K562 (cell line): ENCODE measurements around the gene BLZF1. TPM values are rescaled to one million over a fixed set of nuclear protein-coding genes. Genes with fewer than 3 reads are reported as not detected.
A peak's percentile ranks its signal among the peaks of the same experiment; 100 is the strongest.

Experiments
- ATF6 ChIP-seq: sonication (generic); formaldehyde crosslinking; IDR thresholded peaks from 2 replicates; pipeline ENCODE4 v1.4.0; 2020; ENCODE audit warnings: mild to moderate bottlenecking, missing genetic modification reagents
- CBX3 ChIP-seq, 2 experiments: IDR thresholded peaks; 1 replicate in 1 of 2; 2 replicates in 1 of 2; pipeline ENCODE4 v1.6.1; 2012; ENCODE audit warnings: inconsistent platforms in 2 of 2, low read length in 2 of 2, borderline replicate concordance in 1 of 2, control low read depth in 1 of 2
- GATA2 ChIP-seq: sonication (generic); formaldehyde crosslinking; IDR thresholded peaks from 2 replicates; pipeline ENCODE4 v1.4.0; 2020; ENCODE audit warnings: mild to moderate bottlenecking, missing genetic modification reagents
- HES1 ChIP-seq: fragments of 450-650 bp; IDR thresholded peaks from 2 replicates; pipeline ENCODE4 v1.6.1; 2016; ENCODE audit warnings: low read depth, mild to moderate bottlenecking, moderate library complexity
- OTX1 ChIP-seq: fragments of 450-650 bp; formaldehyde crosslinking; IDR thresholded peaks from 2 replicates; pipeline ENCODE4 v1.4.0; 2022; ENCODE audit warnings: mild to moderate bottlenecking
- POLR2A ChIP-seq: fragments of 450-650 bp; conservative IDR thresholded peaks from 2 replicates; pipeline ENCODE4 v1.6.1; 2016
- RNF219 ChIP-seq: fragments of 250-450 bp; sonication (Bioruptor Pico); IDR thresholded peaks from 2 replicates; pipeline ENCODE4 v1.5.0; 2022; ENCODE audit warnings: mild to moderate bottlenecking
- TCF3 ChIP-seq: sonication (generic); formaldehyde crosslinking; IDR thresholded peaks from 2 replicates; pipeline ENCODE4 v1.4.0; 2020; ENCODE audit warnings: mild to moderate bottlenecking, missing genetic modification reagents
- ZBTB49 ChIP-seq: sonication (generic); formaldehyde crosslinking; IDR thresholded peaks from 2 replicates; pipeline ENCODE4 v1.8.0; 2022; ENCODE audit warnings: missing genetic modification reagents, mild to moderate bottlenecking, borderline replicate concordance
- ZNF318 ChIP-seq, 2 experiments: fragments of 450-650 bp; IDR thresholded peaks; 2 replicates each; pipeline ENCODE4 v1.6.1; 2016; ENCODE audit warnings: mild to moderate bottlenecking in 2 of 2, borderline replicate concordance in 1 of 2, low read depth in 1 of 2, moderate library complexity in 1 of 2
- ZNF384 ChIP-seq: IDR thresholded peaks from 2 replicates; pipeline ENCODE4 v1.6.1; 2012; ENCODE audit warnings: low read depth, low read length, improper control_type of control experiment
- polyA plus RNA-seq, 8 experiments: library from polyadenylated mRNA; depleted of rRNA in 4 of 8; stranded (reverse) in 5 of 8; unstranded in 3 of 8; fragments of >200 nt; fragmentation: Nextera tagmentation in 2 of 8; fragmentation: Illumina TruSeq in 1 of 8; extraction: Ambion mirVana in 2 of 8; extraction: Trizol in 1 of 8; gene quantifications; 2 replicates each; pipeline versions ENCODE4 v1.2.1 to v1.2.3, GENCODE V29; 2011 to 2014; ENCODE audit warnings: inconsistent platforms in 1 of 8, missing spikeins in 1 of 8
- total RNA-seq, 7 experiments: library from RNA; depleted of rRNA in 6 of 7; stranded (reverse); fragments of >200 nt in 6 of 7; fragmentation: Illumina TruSeq in 2 of 7; extraction: Trizol in 2 of 7; gene quantifications; 2 replicates each; pipeline versions ENCODE4 v1.2.1 to v1.2.3, GENCODE V29; 2011 to 2021; ENCODE audit warnings: low replicate concordance in 1 of 7

The BLZF1 gene
- total and polyA plus RNA-seq, 9 of the 15 experiments (the other 6 are each of a cell fraction or from before 2014, with no cell fraction given): 20.5 to 32.8 (median 25.3) TPM

- TF ChIP-seq ZNF318 (IDR thresholded peaks at IDR 0.05; ENCODE audit: borderline replicate concordance in 1 of 2, low read depth in 1 of 2) (peak in 1 of 2 experiments; percentile 34; a peak in 1 of 4 replicates), RNF219 (CRISPR knock-in tag) (no peak), ZBTB49 (CRISPR knock-in tag) (no peak), OTX1 (no peak), ZNF384 (no peak), HES1 (no peak), POLR2A (peak; percentile 83), CBX3 (IDR thresholded peaks at IDR 0.05; ENCODE audit: borderline replicate concordance in 1 of 2, low read length in 2 of 2) (peak in 1 of 2 experiments; percentile 66; a peak in 2 of 3 replicates), TCF3 (CRISPR knock-in tag) (no peak), GATA2 (CRISPR knock-in tag) (no peak), ATF6 (0 out of 2 replicates have a peak, but pooled peaks have one; percentile 17)
Observed at GRCh38 chr1:169367686-169368405, at the start of gene BLZF1, which contains the start of gene NME7 (continued).
